RWPE2 (cell line): ENCODE measurements around the gene ROCK2.

Source experiments
- ATAC-seq: fragments of 200-7000 bp; cut with Tn5 transposase; 3 replicates; pipeline ENCODE4 v1.9.1; 2021; ENCODE audit warnings: low read depth
- DNase-seq: peaks from one replicate; pipeline ENCODE4 v3.0.0-alpha.2; 2020; ENCODE audit warnings: low spot score
- H3K27ac ChIP-seq: fragments of 450-650 bp; 2 replicates; pipeline ENCODE4 v1.5.1; 2017; ENCODE audit warnings: mild to moderate bottlenecking; ENCODE audit not compliant: poor library complexity, severe bottlenecking
- H3K27me3 ChIP-seq: fragments of 250-450 bp; sonication (Bioruptor Pico); 2 replicates; pipeline ENCODE4 v1.5.1; 2021; ENCODE audit warnings: mild to moderate bottlenecking, moderate library complexity; ENCODE audit not compliant: insufficient read depth, poor library complexity, severe bottlenecking
- H3K36me3 ChIP-seq: fragments of 250-450 bp; sonication (Bioruptor Pico); 2 replicates; pipeline ENCODE4 v1.5.1; 2020; ENCODE audit warnings: low read depth, mild to moderate bottlenecking, moderate library complexity
- H3K4me1 ChIP-seq: fragments of 250-450 bp; sonication (Bioruptor Pico); 2 replicates; pipeline ENCODE4 v1.5.1; 2021; ENCODE audit warnings: mild to moderate bottlenecking, moderate library complexity; ENCODE audit not compliant: insufficient read depth, poor library complexity, severe bottlenecking
- H3K4me3 ChIP-seq: fragments of 250-450 bp; sonication (Bioruptor Pico); 2 replicates; pipeline ENCODE4 v1.5.1; 2021; ENCODE audit warnings: mild to moderate bottlenecking, moderate library complexity; ENCODE audit not compliant: severe bottlenecking
- H3K9me3 ChIP-seq: fragments of 250-450 bp; sonication (Bioruptor Pico); 2 replicates; pipeline ENCODE4 v1.5.1; 2021; ENCODE audit warnings: mild to moderate bottlenecking, moderate library complexity; ENCODE audit not compliant: severe bottlenecking
- TF ChIP-seq, protein P1 (sequence below): fragments of 450-650 bp; IDR thresholded peaks from one replicate; pipeline ENCODE4 v1.5.1; 2017; ENCODE audit warnings: mild to moderate bottlenecking, moderate library complexity; ENCODE audit not compliant: poor library complexity, severe bottlenecking

The ROCK2 gene

DNA sequence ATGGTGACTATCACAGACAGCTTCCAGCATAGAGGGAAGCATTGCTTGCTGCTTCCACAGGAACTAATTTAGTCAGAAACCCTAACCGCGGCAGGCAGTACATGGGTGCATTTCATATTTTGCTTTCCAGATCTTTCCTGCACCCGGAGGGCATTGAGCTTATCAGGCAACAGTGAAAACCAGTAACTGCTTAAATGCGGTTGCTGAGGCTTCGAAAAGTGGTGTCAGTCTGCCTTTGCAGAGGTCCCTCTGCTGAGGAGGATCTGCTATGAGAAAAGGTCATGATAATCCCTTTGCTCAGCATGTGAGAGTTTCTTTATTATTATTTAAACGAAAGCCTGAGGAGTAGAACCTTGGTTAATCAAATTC, 44.6 kb upstream of the ROCK2 start:
- no peak for ATAC-seq
- no peak for DNase-seq
- Histone ChIP-seq H3K4me3 (no peak overlapping the region), H3K27ac (no peak overlapping the region), H3K27me3 (no peaks in the 10 kb centered on the region), H3K4me1 (no peaks in the 10 kb centered on the region), H3K9me3 (no peaks in the 10 kb centered on the region), H3K36me3 (no peaks in the 10 kb centered on the region)
- TF ChIP-seq, protein P1, sequence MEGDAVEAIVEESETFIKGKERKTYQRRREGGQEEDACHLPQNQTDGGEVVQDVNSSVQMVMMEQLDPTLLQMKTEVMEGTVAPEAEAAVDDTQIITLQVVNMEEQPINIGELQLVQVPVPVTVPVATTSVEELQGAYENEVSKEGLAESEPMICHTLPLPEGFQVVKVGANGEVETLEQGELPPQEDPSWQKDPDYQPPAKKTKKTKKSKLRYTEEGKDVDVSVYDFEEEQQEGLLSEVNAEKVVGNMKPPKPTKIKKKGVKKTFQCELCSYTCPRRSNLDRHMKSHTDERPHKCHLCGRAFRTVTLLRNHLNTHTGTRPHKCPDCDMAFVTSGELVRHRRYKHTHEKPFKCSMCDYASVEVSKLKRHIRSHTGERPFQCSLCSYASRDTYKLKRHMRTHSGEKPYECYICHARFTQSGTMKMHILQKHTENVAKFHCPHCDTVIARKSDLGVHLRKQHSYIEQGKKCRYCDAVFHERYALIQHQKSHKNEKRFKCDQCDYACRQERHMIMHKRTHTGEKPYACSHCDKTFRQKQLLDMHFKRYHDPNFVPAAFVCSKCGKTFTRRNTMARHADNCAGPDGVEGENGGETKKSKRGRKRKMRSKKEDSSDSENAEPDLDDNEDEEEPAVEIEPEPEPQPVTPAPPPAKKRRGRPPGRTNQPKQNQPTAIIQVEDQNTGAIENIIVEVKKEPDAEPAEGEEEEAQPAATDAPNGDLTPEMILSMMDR: no peak

DNA sequence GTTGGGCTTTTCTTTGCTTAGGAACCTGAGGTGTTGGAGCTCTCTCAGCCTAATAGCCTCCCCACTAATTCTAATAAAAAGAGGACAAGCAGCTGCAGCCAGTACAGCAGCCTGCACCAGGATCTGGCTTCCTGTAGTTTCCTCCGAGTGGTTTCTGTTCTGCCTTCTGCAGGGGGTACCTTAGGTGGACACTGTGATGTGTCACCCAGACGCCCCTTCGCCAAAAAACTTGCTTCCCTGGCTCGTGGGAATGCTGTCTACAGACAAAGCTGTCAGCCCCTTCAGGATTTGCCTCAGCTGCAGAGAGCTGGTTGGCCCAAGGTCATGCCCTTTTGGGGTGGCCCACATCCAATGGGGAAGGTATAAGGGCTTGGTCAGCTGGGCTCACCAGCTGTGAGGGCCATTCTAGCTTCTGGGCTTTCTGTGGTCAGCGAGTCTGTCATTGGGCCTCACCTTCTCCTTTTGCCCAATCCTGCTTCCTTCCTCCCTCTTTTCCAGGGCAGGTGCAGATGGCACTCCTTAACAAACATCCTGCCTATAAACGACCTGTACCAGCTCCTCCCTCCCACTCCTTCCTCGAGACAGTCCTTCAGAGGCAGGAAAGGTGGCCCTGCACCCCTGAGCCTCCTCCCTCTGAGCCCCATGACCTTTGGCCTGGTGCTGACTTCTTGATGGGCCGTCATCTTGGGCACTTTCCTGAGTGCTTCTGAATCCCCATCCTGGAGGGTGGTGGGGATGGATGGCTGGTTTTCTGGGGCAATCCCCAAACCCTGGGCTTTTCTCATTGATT, 44.0 kb upstream of the ROCK2 start:
- Histone ChIP-seq H3K27ac (no peak overlapping the region), H3K36me3 (no peaks in the 10 kb centered on the region), H3K4me3 (no peak overlapping the region), H3K27me3 (no peaks in the 10 kb centered on the region), H3K4me1 (no peaks in the 10 kb centered on the region), H3K9me3 (no peaks in the 10 kb centered on the region)
- TF ChIP-seq, protein P1: no peak
- ATAC-seq (no peak), DNase-seq (no peak)

DNA sequence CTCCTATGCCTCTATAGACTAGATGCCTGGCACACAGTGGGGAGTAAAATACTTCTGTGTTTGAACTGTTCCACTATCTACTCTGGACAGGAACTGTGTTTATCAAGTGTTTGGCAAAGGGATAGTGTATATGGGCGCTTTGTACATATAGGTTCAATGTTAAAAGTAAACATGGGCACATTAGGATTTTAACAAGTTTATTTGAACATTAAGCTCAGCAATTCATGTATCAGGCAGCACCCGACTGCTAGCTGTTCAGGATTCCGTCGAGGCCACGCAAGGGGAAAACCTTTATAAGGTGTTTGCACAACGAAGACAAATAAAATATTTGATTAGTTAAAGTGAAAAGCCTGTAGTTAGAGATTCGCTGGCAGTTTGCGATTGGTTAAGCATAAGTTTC, 43.4 kb upstream of the ROCK2 start:
- no peak overlapping the region for H3K4me3 ChIP-seq
- DNase-seq: no peak
- H3K9me3 ChIP-seq: no peaks in the 10 kb centered on the region
- H3K27ac ChIP-seq: no peak overlapping the region
- H3K27me3 ChIP-seq: no peaks in the 10 kb centered on the region
- TF ChIP-seq, protein P1: no peak
- no peaks in the 10 kb centered on the region for H3K4me1 ChIP-seq
- ATAC-seq: no peak
- H3K36me3 ChIP-seq: no peaks in the 10 kb centered on the region

DNA sequence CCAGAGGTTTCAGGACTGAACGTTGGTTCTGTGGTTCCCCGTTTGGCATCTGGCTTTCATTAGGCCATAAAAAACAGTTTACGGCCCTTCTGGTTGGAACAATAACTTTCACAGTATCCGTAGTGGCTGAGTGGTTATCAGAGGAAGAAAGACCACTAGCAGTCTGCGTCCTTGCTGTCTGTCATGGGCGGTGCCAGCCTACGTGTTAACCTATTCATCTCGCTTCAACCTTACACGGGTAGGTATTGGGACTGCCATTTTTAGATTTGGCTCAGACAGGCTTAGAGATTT, 42.6 kb upstream of the ROCK2 start:
- Histone ChIP-seq H3K4me1 (no peaks in the 10 kb centered on the region), H3K9me3 (no peaks in the 10 kb centered on the region), H3K36me3 (no peaks in the 10 kb centered on the region), H3K27me3 (no peaks in the 10 kb centered on the region), H3K4me3 (no peak overlapping the region), H3K27ac (no peak overlapping the region)
- ATAC-seq (no peak), DNase-seq (no peak)
- TF ChIP-seq, protein P1: no peak

DNA sequence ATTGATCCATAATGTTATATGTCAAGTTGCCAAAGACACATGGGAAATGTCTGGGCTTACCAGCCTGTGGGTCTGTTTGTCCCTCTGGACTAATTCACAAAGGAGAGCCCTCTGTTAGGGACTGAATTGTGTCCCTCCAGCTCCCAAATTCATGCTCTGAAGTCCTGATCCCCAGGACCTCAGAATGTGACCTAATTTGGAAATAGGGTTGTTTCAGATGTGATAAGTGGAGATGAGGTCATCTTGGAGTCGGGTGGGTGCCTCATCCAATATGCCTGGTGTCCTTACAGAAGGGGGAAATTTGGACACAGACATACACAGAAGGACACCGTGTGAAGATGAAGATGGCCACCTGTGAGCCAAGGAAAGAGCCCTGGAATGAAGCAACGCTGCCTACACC, 41.4 kb upstream of the ROCK2 start:
- DNase-seq: no peak
- Histone ChIP-seq H3K27ac (no peak overlapping the region), H3K27me3 (no peaks in the 10 kb centered on the region), H3K4me1 (no peaks in the 10 kb centered on the region), H3K4me3 (no peak overlapping the region), H3K9me3 (no peaks in the 10 kb centered on the region), H3K36me3 (no peaks in the 10 kb centered on the region)
- TF ChIP-seq, protein P1: no peak
- no peak for ATAC-seq
